ENCODE results near the gene SYT1. TPM values are rescaled to one million over a fixed set of nuclear protein-coding genes. Genes with fewer than 3 reads are reported as not detected.

Gene SYT1
- total RNA-seq, 1 experiment from 2014 or later = 44.9 TPM

GRCh38 chr12:79114896-79115295 lies 250.3 kb downstream of the SYT1 start:
- no peaks in the 10 kb centered on the region for H3K9me3 ChIP-seq (ENCODE audit: control insufficient read depth in 1 of 2, insufficient read depth in 1 of 2, low read depth in 1 of 2, low read length in 2 of 2)
- no peak overlapping the region for H3K4me2 ChIP-seq (ENCODE audit: low read length)
- H4K20me1 ChIP-seq (ENCODE audit: insufficient read depth) = no peaks in the 10 kb centered on the region
- no peak overlapping the region for H3K9ac ChIP-seq (ENCODE audit: low read length)
- RAD21 ChIA-PET (ENCODE audit: low non-redundant PET in 1 of 2, low total read pairs in 2 of 2, uncharacterized antibody in 2 of 2, unreplicated experiment in 2 of 2) = no interaction called here
- no TSS peak for BruUV-seq (replicated peaks)
- TF ChIP-seq ZNF274 (IDR thresholded peaks at IDR 0.05; ENCODE audit: low read depth, low read length) (no peak), TCF7L2 (IDR thresholded peaks at IDR 0.05; ENCODE audit: borderline replicate concordance, extremely low read depth, insufficient read depth, insufficient read length) (no peak), ZFX (IDR thresholded peaks at IDR 0.05) (no peak), JUND (IDR thresholded peaks at IDR 0.05) (no peak), SIN3A (IDR thresholded peaks at IDR 0.05; ENCODE audit: low read depth) (no peak), CBX3 (IDR thresholded peaks at IDR 0.05; ENCODE audit: low read depth) (no peak), EZH2 (IDR thresholded peaks at IDR 0.05) (no peak), POLR2AphosphoS5 (IDR thresholded peaks at IDR 0.05; ENCODE audit: low read depth, low read length) (no peak), ELF1 (IDR thresholded peaks at IDR 0.05; ENCODE audit: borderline replicate concordance, low read depth) (no peak)
- TF ChIP-seq, protein P1, sequence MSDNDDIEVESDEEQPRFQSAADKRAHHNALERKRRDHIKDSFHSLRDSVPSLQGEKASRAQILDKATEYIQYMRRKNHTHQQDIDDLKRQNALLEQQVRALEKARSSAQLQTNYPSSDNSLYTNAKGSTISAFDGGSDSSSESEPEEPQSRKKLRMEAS (IDR thresholded peaks at IDR 0.05) = no peak
- TF ChIP-seq, protein P2, sequence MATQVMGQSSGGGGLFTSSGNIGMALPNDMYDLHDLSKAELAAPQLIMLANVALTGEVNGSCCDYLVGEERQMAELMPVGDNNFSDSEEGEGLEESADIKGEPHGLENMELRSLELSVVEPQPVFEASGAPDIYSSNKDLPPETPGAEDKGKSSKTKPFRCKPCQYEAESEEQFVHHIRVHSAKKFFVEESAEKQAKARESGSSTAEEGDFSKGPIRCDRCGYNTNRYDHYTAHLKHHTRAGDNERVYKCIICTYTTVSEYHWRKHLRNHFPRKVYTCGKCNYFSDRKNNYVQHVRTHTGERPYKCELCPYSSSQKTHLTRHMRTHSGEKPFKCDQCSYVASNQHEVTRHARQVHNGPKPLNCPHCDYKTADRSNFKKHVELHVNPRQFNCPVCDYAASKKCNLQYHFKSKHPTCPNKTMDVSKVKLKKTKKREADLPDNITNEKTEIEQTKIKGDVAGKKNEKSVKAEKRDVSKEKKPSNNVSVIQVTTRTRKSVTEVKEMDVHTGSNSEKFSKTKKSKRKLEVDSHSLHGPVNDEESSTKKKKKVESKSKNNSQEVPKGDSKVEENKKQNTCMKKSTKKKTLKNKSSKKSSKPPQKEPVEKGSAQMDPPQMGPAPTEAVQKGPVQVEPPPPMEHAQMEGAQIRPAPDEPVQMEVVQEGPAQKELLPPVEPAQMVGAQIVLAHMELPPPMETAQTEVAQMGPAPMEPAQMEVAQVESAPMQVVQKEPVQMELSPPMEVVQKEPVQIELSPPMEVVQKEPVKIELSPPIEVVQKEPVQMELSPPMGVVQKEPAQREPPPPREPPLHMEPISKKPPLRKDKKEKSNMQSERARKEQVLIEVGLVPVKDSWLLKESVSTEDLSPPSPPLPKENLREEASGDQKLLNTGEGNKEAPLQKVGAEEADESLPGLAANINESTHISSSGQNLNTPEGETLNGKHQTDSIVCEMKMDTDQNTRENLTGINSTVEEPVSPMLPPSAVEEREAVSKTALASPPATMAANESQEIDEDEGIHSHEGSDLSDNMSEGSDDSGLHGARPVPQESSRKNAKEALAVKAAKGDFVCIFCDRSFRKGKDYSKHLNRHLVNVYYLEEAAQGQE (IDR thresholded peaks at IDR 0.05; ENCODE audit: low read depth) = no peak
- intact Hi-C loops (cut with micrococcal nuclease) = no loop called here
- H3K36me3 ChIP-seq (ENCODE audit: control insufficient read depth in 1 of 2, insufficient read depth in 2 of 2, low read length in 2 of 2) = no peaks in the 10 kb centered on the region
- H3K9me2 ChIP-seq (ENCODE audit: insufficient read depth) = no peaks in the 10 kb centered on the region
- no peak overlapping the region for H3K27ac ChIP-seq (ENCODE audit: low read depth, low read length)
- H3K4me3 ChIP-seq (replicated peaks in 1 of 2; ENCODE audit: low read depth in 1 of 2, low read length in 2 of 2) = no peak overlapping the region
- H3K4me1 ChIP-seq (ENCODE audit: control insufficient read depth in 1 of 2, insufficient read depth in 2 of 2, low read length in 2 of 2) = no peaks in the 10 kb centered on the region
- no peaks in the 10 kb centered on the region for H3K27me3 ChIP-seq (ENCODE audit: insufficient read depth, low read length)
- ATAC-seq (no peak), DNase-seq (ENCODE audit: low read depth, low spot score) (no peak)
- no peaks in the 10 kb centered on the region for H3K79me2 ChIP-seq (ENCODE audit: insufficient read depth, low read length)
- POLR2A ChIA-PET = no interaction called here
- no peak overlapping the region for H2AFZ ChIP-seq (ENCODE audit: low read depth, low read length, poor library complexity, severe bottlenecking)
- CTCF ChIA-PET = no interaction called here

Data from HCT116 (cell line).